NCI-H2196 (cell line): ENCODE data around the gene MDFIC.

Source experiments
- DNase-seq: peaks from one replicate; lab custom pipeline; 2025; ENCODE audit not compliant: unreplicated experiment; lab: John Stamatoyannopoulos, UW

Gene MDFIC

DNA sequence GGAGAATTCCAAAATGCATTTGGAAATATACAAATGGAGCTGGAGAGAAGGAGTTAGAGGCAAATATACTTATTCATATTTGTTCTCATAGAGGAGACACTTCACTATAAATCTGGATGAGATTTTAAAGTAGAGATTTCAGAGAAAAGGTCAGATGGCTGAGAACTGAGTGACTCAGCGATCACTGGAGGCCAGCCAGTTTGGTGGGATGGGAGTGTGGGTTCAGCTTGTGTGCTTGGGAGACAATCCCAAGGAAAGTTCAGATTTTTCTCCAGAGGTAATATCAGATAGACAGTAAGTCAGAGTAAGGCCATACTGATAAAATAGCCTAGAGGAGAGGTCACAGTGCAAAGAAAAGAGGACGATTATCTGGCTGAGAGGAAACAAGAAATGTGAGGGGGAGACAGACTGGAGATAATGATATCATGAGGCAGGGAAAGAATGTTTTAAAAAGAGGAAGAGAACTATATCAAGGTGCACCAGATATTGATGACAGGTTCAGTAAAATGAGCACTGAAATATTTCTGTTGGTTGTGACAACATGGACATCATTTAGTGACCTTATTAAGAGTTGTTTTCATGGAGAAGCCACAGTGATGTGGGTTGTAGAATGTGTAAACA is 67.0 kb downstream of the MDFIC start:
- no peak for DNase-seq

DNA sequence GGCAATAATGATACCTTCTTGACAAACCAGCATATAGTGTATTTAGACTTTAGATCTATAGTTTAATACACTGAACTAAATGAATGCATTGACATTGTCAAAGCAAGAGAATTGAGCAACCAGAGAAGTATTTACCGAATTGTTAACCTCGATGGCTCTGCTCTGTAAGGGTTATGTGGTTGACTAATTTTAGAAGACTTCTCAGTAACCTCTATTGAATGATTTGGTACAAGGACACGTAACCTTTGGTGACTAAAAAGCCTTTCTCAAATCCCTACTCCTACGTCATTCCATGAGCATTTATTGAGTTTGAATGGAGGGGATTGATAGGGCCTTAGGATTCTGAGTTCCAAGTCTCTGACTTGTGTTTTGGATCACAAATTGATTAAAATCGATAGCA is 67.6 kb downstream of the MDFIC start:
- DNase-seq = no peak

DNA sequence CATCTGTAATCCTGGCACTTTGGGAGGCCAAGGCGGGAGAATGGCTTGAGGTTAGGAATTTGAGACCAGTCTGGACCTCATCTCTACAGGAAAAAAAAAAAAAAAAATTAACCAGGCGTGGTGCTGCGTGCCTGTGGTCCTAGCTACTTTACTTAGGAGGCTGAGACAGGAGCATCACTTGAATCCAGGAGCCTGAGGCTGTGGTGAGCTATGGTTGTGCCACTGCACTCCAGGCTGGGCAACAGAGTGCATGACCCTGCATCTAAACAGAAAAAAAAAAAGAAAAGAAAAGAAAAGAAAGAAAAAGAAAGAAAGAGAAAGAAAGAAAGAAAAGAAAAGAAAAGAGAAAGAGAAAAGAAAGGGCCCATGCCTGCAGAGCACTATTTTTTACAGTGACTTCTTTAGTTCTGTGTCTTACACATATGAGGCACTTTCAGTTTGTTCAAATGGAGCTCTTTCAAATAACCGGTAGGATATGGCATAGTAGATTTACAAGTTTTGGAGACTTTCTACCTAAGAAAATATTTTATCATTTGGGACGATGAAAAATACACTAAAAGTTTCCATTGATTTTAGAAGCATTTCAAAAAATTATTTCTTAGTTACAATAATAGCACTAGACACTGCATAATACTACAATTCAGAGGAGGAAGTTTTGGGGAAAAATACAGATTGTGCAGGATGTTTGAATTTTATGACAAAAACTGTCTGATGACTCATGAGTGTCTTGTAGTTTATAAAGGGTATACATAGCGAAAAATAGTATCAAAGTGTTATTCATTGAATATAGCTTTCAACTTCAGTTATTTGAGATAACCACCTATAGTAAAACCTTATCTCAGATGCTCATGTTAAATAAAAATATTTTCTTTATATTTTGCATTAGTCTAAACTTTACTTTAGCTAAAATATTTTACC is 75.9 kb downstream of the MDFIC start:
- DNase-seq = no peak

DNA sequence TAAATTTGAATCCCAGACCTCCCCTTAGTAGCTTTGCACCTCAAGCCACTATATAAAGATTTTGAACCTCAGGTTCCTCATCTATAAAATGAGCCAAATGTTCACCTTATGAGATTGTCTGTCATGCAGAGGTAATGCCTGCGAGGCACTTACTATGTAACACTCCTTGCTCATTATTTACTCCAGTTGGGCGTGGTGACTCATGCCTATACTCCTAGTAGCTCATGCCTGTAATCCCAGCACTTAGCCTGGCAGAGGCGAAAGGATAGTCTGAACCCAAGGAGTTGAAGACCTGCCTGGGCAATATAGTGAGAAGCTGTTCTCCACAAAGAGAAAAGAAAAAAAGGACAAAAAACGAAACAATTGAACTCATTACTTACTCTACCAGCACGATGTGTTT is 82.2 kb downstream of the MDFIC start:
- no peak for DNase-seq

DNA sequence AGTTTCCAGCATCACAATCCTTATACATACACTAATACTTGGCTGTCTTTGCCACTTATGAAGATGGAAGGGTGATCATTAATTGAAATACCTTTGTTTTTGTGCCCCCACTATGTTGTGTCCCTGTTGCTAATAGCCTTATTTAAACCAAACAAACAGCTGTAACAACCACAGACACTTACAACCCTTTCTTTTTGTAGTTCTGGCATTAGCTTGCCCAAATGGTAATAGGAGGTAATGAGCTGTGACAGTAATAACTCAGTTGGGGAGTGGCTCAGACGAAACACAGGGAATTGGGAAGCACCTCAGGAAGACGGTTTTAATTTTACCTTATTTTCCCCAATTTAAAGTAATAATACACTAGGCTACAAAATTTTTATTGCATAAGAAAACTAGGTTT is 83.4 kb downstream of the MDFIC start:
- DNase-seq = no peak

DNA sequence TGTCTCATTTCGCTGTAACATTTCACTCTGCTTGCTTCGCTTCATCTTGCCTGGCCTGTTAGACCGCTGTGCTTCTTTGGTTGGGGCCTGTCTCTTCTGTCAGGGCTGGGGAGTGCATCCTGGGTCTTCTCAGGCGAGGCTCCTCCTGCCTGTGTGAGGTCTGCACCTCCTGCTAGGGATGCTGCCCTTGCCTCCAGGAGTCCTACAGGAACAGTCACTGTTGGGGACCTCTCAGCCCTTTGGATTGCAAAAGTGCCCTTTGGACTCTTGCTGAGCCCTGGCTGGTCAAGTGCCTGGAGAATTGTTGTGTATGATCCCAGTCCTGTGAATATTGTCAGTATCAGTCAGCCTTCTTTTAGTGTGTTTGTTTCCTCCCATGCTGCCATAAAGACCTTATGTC is 84.1 kb downstream of the MDFIC start:
- no peak for DNase-seq

DNA sequence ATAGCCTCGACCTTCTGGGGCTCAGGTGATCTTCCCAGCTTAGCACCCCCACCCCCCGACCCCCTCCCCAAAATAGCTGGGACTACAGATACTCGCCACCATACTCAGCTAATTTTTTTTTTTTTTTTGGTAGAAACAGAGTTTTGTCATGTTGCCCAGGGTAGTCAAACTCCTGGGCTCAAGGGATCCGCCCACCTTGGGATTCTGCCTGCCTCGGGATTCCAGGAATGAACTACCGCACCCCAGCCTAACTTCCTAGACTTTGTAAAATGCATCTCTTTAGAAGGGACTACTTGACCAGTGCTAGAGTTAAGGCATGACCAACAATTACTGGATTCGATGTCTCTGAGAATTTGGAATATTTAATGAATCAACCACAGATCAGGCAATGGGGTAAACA is 85.9 kb downstream of the MDFIC start:
- DNase-seq = no peak

DNA sequence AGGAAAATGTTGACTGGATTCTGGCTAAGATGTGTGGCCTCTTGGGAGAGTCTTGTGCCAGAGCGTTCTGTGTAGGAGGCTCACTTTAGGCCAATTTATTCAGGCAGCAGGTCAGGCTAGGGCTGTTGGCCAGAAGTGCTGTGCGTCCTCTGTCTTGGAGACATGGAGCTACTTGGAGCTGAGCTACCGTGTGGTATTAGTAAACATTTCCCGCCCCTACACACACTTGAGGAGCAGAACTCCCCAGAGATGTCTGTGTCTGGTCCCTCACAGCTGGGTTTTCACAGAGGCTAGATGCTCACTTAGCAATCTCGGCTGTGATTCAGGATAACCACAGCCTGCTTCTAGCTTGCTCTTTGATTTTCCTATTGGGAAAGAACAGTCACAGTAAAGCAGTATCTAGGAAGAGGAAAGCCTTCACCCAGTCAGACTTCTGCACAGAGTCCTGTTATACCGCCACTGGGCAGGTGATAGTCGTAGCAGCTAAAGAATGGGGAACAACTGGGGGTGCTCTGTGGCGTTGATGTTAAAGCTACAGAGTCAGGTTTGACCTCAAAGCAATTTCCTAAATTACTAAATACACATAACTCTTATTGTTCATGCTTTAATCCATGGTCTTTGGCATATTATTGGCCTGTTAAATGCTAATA is 86.7 kb downstream of the MDFIC start:
- DNase-seq = no peak

DNA sequence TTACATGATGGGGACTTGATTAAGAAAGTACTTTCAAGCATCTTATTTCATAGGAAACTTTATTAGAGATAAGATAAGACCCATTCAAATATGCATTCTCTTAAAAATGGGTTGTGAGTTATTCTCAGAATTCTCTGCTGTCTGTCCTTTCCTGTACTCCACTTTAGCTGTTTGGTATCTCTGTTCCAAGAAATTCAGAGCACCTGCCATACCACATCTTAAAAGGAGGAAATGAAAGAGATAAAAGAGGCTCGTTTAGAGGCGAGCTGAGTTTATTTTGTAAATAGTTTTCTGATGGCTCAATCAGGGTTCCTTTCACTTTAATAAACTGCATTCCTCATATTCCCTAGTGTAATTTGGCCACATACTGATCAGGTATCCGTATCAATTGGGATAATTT is 87.2 kb downstream of the MDFIC start:
- DNase-seq = no peak

DNA sequence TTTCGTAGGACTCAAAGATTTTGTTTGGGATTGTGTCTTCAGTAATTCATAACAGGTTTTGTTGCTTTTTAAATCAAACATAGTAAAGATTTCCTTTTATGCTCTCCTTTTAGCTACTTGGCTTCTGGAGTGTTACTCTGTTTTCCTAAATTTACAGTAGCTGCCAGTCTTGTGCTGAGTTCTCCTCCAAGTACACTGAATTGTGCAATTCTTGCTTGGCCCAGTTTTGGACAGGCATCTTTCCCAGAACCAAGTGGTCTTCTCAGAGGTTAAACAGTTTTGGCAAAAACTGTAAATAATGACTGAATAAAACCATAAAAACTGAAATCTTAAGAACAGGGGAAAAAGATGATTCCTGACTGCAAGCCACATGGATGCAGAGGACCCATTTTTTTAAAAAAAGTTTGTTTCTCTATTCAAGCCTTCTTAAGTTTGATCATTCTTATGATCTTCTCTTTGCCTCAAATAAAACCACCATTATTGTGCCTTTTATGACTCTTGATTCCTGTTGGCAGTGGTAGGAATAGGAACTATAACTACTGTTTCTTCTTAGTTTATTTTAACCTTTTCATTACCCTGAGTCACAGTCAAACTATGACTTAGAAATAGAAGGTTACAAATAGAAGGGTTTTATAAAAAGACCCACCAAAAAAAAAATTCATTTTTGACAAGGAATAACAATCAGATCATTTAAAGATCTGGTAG is 88.0 kb downstream of the MDFIC start:
- DNase-seq = no peak

DNA sequence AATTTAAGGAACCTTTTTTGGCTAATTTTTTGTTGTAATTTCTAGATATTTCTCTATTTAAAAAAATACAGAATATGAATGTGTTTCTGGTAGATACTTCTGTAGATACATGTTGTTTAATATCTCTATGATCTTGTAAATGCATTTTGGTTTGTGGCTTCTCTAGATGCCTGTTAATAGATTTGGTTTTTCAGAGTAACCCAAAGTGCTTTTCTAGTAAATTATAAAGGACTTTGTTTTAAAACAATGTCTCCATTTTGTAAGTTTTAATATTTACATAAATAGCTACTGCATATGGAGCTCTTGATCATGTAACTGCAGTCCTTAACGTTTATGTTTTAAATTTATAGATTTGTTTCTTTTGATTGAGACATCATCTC is 88.5 kb downstream of the MDFIC start:
- no peak for DNase-seq

DNA sequence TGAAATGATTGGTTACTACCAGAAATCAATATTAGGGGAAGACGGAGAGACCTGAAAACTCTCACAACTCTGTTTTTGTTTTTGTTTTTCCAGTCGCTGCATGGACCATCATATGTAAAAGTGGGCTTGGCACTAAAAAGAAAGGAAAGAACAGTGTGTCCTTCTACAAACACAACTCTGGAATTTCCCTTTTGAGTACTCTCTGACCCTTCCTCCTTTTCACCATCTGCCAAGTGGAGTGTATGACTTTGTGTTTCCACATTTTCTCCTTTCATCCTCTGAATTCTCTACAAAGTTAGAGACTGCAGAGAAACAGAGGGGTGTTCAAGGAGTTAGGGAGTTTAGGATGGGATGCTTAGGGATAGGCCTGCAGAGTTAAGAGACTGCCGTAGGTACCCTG is 92.0 kb downstream of the MDFIC start:
- no peak for DNase-seq

DNA sequence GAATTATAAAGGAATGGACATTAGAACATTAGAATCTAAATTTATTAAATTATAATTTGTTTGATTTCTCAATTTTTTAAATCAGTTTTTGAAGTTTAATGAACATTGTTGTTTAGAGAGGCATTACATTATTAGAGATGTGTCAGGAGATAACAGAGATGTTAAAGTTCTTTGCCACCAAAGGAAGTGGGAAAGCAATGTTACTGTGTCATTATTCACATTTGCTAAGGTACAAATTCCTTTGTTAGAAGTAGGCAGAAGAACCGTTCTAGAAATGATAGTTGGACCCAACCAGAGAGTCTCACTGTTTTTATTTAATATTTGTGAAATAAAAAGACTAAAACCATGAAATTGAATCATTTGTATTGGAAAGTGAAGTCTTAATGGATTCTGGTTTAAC is 92.9 kb downstream of the MDFIC start:
- no peak for DNase-seq

DNA sequence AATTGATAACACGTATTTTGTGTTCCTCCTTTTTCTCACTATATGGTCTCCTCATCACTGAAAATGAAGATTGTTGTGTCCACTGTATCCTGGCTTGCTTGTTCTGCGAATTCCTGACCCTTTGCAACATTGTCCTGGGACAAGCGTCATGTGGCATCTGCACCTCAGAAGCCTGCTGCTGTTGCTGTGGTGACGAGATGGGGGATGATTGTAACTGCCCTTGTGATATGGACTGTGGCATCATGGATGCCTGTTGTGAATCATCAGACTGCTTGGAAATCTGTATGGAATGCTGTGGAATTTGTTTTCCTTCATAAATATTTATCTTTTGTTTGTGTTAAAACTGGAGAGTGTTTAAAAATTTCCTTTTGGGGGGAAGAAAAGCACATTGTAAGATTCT is 93.7 kb downstream of the MDFIC start:
- no peak for DNase-seq

DNA sequence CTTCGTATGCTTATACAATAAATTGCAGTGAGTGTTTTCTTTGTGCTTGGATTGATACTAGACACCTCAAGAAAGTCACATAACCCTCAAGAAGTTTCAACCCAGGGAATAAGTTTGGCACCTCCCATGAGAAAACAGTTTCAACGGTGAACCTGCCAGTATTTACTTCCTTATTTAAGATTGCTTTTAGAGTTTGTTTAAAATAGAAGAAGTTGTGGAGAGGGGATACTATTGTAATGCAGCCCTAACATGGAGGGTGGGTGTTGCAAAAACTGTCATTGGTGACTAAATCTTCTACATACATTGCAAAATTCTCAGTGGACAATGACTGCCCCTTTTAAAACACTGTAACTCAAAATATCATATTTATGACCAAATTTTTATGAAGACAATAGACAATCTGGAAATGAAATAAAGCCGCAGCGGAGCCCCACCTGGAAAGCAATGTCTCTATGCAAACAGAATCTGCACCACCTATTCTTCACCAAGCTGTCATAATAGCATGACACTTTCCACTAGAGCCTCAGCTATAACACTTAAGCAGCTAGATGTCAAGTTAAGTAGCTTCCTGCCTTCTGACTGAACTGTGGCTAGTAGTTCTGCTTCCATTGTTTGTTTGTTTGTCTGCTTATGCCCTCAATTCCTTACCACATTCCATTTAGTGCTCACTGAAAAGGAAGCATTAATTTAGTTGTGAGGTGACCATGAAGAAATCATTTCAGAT is 98.2 kb downstream of the MDFIC start:
- DNase-seq = no peak

DNA sequence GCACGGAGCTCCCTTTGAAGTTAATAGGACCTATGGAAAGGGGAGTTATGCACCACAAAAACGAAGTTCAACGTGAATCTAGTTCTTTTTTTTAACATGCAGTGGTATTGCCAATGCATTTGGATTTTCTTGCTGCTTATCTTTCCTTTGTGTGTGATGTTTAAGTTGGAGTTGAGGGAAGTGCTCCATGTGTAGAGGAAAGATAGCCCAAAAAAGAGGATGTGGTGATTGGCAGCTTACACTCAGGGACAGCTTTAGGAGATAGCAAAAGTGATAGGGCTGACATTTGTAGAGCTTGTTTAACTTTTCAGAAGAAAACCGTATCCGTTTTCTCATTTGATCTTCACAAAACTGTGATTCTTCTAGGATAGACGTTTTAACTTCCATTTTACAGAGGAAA is 101.3 kb downstream of the MDFIC start:
- DNase-seq = no peak

DNA sequence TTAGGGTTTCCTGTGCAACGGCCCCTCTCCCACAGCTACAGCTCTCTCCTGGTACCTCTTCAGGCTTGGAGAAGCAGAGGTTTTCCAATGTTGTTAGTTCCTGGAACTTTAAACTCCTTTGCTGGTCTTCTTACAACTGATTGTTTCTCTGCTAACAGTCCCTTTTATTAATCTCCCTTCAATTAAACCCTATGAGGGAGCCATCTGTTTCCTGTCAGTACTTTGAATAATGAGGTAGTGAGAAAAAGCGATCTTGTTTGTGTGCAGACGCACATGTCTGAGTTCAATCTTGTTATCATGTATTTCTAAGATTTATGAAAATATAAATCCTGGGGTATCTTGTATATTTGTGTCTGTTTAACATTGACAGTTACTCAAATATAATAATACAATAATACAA is 102.4 kb downstream of the MDFIC start:
- no peak for DNase-seq

DNA sequence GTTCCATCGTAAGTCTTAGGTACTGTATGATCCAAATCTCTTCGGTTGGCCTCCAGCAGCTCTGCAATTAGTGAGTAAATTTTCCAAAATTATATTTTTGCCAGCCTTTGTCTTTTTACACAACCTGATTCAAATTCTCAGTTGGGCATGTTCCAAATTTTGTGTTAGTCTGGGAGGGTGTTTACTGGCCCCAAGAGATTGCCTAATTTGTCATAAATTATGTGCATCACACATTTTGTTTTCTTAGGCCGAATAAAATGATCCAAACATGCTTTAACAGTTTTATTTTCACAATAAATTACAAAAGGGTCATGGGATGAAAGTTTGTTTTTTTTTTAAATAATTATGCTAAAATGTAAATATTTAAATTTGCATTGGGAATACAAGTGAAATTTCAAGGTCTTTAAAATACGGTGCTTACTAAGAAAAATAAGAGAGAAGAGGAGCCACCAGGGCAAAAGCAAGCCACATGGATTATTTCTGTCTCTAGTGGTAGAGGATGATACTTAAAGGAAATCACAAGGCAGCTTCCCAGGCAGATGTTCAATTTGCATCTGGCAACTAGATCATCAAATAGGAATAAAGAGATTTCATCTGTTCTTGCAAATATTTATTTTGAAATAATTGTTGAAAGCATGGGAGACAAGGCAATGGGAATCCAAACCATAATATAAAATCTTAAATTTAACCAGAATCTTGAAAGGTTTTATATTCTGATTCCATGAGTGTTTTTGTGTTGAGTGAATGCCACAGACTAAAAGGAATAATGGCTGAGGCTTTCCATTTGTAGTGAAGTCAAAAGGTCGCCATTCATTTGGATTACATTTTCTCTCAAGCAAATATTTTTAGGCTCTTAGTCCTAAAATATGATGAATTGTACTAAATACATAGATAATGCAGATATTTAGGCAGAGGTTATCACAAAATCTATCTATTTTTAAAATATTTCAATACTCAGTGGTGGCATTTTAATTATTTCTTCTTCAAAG is 111.1 kb downstream of the MDFIC start:
- DNase-seq = no peak

DNA sequence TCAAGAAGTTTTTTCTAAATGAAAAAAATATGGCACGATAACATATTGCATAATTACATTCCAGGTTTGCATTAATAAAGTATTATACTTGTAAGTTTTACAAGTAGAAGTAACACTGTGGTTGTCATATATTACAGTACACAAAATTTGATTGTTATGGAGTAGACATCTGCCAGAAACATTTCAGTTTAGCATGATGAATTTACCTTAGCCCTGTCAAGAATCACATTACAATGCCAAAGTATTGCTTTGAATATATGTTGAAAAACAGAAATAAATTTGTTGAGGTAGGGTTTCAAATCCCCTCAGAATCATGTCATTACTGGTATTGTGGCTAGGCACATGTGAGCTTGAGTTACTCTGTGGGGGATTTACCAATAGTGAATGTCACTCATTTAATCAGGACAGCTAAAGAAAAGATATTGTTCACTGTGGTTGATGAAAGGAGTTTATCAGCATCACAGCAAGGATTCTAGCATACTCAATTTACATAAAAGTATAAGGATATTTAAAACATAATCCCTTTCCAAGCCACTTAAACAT is 112.1 kb downstream of the MDFIC start:
- no peak for DNase-seq

DNA sequence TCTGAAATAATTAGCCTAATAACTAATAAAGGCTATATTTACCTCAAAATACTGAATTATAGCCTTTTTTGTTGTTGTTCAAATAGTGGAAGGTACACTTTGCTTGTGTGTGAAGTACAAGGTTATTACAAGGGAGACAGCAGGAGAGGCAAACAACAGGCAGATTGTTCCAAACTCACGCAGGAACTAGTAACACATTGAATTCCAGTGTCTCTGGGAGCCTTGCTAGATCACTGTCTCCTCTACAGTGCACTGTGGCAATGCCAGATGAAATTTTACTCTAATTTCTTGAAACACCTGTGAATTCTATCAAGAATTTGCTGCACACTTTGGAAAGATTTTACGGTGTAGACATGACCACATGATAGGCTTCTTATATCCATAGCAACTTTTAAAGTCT is 112.6 kb downstream of the MDFIC start:
- DNase-seq = no peak
